RWPE2 (cell line): ENCODE results near the gene FRMPD4.

ENCODE experiments used
- ATAC-seq: fragments of 200-7000 bp; cut with Tn5 transposase; 3 replicates; pipeline ENCODE4 v1.9.1; 2021; ENCODE audit warnings: low read depth
- DNase-seq: peaks from one replicate; pipeline ENCODE4 v3.0.0-alpha.2; 2020; ENCODE audit warnings: low spot score
- H3K27ac ChIP-seq: fragments of 450-650 bp; 2 replicates; pipeline ENCODE4 v1.5.1; 2017; ENCODE audit warnings: mild to moderate bottlenecking; ENCODE audit not compliant: poor library complexity, severe bottlenecking
- H3K27me3 ChIP-seq: fragments of 250-450 bp; sonication (Bioruptor Pico); 2 replicates; pipeline ENCODE4 v1.5.1; 2021; ENCODE audit warnings: mild to moderate bottlenecking, moderate library complexity; ENCODE audit not compliant: insufficient read depth, poor library complexity, severe bottlenecking
- H3K36me3 ChIP-seq: fragments of 250-450 bp; sonication (Bioruptor Pico); 2 replicates; pipeline ENCODE4 v1.5.1; 2020; ENCODE audit warnings: low read depth, mild to moderate bottlenecking, moderate library complexity
- H3K4me1 ChIP-seq: fragments of 250-450 bp; sonication (Bioruptor Pico); 2 replicates; pipeline ENCODE4 v1.5.1; 2021; ENCODE audit warnings: mild to moderate bottlenecking, moderate library complexity; ENCODE audit not compliant: insufficient read depth, poor library complexity, severe bottlenecking
- H3K4me3 ChIP-seq: fragments of 250-450 bp; sonication (Bioruptor Pico); 2 replicates; pipeline ENCODE4 v1.5.1; 2021; ENCODE audit warnings: mild to moderate bottlenecking, moderate library complexity; ENCODE audit not compliant: severe bottlenecking
- H3K9me3 ChIP-seq: fragments of 250-450 bp; sonication (Bioruptor Pico); 2 replicates; pipeline ENCODE4 v1.5.1; 2021; ENCODE audit warnings: mild to moderate bottlenecking, moderate library complexity; ENCODE audit not compliant: severe bottlenecking
- TF ChIP-seq, protein P1 (sequence below): fragments of 450-650 bp; IDR thresholded peaks from one replicate; pipeline ENCODE4 v1.5.1; 2017; ENCODE audit warnings: mild to moderate bottlenecking, moderate library complexity; ENCODE audit not compliant: poor library complexity, severe bottlenecking

The FRMPD4 gene

DNA sequence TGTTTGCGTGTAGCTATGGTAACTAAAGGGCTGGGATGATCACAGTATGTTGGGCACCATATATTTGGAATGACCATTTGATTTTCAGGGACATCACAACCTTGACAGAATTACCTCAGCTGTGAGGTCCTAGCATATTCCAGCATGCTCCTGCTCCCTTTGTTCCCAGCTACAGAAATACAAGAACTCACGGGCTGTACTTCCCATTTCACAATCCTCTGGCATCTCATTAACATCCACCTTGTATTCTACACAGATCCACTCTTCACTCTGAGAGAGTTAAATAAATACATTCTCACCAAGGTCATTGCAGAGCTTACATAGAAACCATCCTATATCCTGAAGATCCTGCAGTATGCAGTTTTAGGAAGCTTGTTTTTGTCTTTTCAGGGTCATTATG is 169.7 kb downstream of the FRMPD4 start:
- DNase-seq, result no peak
- Histone ChIP-seq H3K9me3 (no peaks in the 10 kb centered on the region), H3K27ac (no peak overlapping the region), H3K36me3 (no peaks in the 10 kb centered on the region), H3K4me1 (no peaks in the 10 kb centered on the region), H3K4me3 (no peak overlapping the region), H3K27me3 (no peaks in the 10 kb centered on the region)
- ATAC-seq, result no peak
- TF ChIP-seq, protein P1, sequence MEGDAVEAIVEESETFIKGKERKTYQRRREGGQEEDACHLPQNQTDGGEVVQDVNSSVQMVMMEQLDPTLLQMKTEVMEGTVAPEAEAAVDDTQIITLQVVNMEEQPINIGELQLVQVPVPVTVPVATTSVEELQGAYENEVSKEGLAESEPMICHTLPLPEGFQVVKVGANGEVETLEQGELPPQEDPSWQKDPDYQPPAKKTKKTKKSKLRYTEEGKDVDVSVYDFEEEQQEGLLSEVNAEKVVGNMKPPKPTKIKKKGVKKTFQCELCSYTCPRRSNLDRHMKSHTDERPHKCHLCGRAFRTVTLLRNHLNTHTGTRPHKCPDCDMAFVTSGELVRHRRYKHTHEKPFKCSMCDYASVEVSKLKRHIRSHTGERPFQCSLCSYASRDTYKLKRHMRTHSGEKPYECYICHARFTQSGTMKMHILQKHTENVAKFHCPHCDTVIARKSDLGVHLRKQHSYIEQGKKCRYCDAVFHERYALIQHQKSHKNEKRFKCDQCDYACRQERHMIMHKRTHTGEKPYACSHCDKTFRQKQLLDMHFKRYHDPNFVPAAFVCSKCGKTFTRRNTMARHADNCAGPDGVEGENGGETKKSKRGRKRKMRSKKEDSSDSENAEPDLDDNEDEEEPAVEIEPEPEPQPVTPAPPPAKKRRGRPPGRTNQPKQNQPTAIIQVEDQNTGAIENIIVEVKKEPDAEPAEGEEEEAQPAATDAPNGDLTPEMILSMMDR, result no peak

DNA sequence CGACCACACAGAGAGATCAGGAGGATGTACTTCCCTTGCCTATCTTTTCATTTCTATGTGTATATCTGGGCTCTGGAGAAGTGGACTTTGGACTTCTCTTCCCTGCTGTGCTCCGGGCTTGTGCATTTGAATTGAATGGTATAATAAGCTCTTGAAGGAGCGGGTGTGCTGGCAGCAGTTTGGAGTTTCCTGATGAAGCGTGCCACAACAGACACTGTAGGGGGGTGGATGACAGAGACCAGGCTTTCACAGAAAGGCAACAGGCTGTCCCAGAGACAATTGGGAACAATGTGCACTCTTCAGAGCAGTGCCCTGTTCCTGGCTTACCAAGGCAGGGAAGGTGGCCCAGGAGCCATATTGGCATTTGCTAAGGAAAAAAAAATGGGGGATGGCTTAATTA is 170.1 kb downstream of the FRMPD4 start:
- TF ChIP-seq, protein P1, result no peak
- Histone ChIP-seq H3K36me3 (no peaks in the 10 kb centered on the region), H3K27me3 (no peaks in the 10 kb centered on the region), H3K27ac (no peak overlapping the region), H3K9me3 (no peaks in the 10 kb centered on the region), H3K4me1 (no peaks in the 10 kb centered on the region), H3K4me3 (no peak overlapping the region)
- no peak for DNase-seq
- no peak for ATAC-seq

DNA sequence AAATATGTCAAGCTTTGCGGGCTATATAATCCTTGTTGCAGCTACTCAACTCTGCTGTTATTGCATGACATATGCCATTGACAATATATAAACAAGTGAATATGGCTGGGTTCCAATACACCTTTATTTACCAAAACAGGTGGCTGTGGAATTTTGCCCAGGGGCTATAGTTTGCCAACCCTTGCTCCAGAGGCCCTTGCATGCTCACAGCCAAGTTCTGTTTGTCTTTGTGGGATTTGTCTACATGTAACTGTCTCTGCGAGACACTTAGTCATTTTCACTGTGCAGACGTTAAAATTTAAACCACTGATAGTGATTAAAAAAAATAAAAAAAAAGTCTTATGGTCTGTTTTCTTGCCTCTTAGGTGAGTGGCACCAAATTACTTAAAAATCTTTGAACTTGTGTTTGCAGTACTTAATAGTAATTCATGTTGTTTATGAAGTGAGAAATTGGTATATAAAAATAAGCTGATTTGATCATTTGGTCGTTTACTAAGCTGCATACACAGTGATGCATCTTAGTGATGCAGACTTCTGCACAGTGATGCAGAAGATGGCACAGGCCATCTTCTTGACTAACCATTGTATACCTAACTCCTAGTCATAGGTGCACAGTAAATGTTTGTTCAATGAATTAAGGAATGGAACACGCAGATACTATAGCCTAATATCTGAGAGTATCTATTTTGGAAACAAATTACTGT is 170.9 kb downstream of the FRMPD4 start:
- Histone ChIP-seq H3K4me3 (no peak overlapping the region), H3K27ac (no peak overlapping the region), H3K4me1 (no peaks in the 10 kb centered on the region), H3K9me3 (no peaks in the 10 kb centered on the region), H3K27me3 (no peaks in the 10 kb centered on the region), H3K36me3 (no peaks in the 10 kb centered on the region)
- DNase-seq (no peak), ATAC-seq (no peak)
- TF ChIP-seq, protein P1, result no peak

DNA sequence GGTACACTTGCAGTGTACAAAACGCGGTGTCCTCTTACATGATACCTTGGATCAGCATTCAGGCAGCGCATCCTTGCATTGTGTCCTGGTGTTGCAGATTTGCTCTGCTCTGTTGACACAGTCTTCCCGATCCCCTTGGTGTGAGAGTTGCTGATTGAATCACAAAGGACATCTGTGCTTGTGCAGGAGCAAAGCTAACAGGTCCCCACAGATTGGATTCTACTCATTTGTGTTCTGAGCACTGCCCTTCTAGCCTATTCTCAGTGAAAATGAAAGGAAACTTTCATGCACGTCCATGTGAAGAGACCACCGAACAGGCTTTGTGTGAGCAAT is 171.4 kb downstream of the FRMPD4 start:
- TF ChIP-seq, protein P1, result no peak
- Histone ChIP-seq H3K4me3 (no peak overlapping the region), H3K27ac (no peak overlapping the region), H3K4me1 (no peaks in the 10 kb centered on the region), H3K27me3 (no peaks in the 10 kb centered on the region), H3K36me3 (no peaks in the 10 kb centered on the region), H3K9me3 (no peaks in the 10 kb centered on the region)
- no peak for ATAC-seq
- DNase-seq, result no peak

DNA sequence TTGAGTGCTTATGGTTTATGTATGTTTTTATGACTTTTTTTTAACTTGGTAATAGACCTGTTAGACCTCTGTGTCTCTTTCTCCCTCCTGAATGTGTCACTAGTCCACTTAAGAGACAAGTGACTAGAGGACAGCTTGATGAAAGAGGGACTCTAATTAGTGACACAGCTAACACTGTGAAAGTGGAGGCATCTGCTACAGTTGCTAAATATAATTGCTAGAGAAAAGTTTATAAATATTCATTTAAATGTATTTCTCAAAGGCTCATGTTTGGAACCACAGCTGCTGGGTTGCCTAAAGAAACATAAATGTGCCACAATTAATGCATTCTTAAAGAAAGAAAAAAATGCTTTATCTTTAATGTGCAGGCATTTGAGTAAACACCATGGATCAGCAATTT is 176.4 kb downstream of the FRMPD4 start:
- Histone ChIP-seq H3K27ac (no peak overlapping the region), H3K27me3 (no peaks in the 10 kb centered on the region), H3K4me3 (no peak overlapping the region), H3K4me1 (no peaks in the 10 kb centered on the region), H3K36me3 (no peaks in the 10 kb centered on the region), H3K9me3 (no peaks in the 10 kb centered on the region)
- no peak for ATAC-seq
- no peak for DNase-seq
- TF ChIP-seq, protein P1, result no peak
